Heart right ventricle (tissue), 16 donors: ENCODE results near the gene PPIG. TPM values are rescaled to one million over a fixed set of nuclear protein-coding genes. Genes with fewer than 3 reads are reported as not detected.
"Not testable (repeated sequence)": the region's sequence is repeated elsewhere in the genome, so short reads cannot be mapped to it uniquely, and the experiment has no call there.

Source experiments
- ATAC-seq, 8 donors: fragments of 200-7000 bp; cut with Tn5 transposase; one replicate each; pipeline ENCODE4 v1.9.1; 2020; ENCODE audit warnings: mild to moderate bottlenecking in 8 of 8, moderate library complexity in 8 of 8, moderate number of reproducible peaks in 1 of 8
- DNase-seq, 2 donors: peaks; one replicate each; pipeline ENCODE4 v3.0.0-alpha.2; 2020
- H3K27ac ChIP-seq, 10 donors: fragments of 200-600 bp; sonication (generic) in 2 of 10; one replicate each; pipeline versions ENCODE4 v1.5.0 to v1.8.0; 2020 to 2022; ENCODE audit warnings: mild to moderate bottlenecking in 3 of 10
- H3K27me3 ChIP-seq, 7 donors: fragments of 200-600 bp; one replicate each; pipeline ENCODE4 v1.8.0; 2021 to 2022; ENCODE audit warnings: mild to moderate bottlenecking in 2 of 7
- H3K36me3 ChIP-seq, 9 donors: fragments of 200-600 bp; sonication (generic) in 1 of 9; one replicate each; pipeline versions ENCODE4 v1.5.0 to v1.8.0; 2020 to 2022; ENCODE audit warnings: mild to moderate bottlenecking in 2 of 9
- H3K4me1 ChIP-seq, 9 donors: fragments of 200-600 bp; sonication (generic) in 1 of 9; one replicate each; pipeline versions ENCODE4 v1.5.0 to v1.8.0; 2020 to 2022; ENCODE audit warnings: mild to moderate bottlenecking in 4 of 9
- H3K4me3 ChIP-seq, 10 donors: fragments of 200-600 bp; sonication (generic) in 2 of 10; one replicate each; pipeline versions ENCODE4 v1.5.0 to v1.8.0; 2020 to 2022; ENCODE audit warnings: mild to moderate bottlenecking in 7 of 10, moderate library complexity in 2 of 10
- H3K9me3 ChIP-seq, 11 donors: fragments of 200-600 bp in 10 of 11; sonication (generic) in 2 of 11; one replicate each; pipeline versions ENCODE4 v1.5.0 to v1.8.0; 2013 to 2022; ENCODE audit warnings: mild to moderate bottlenecking in 2 of 11, control low read depth in 1 of 11, moderate library complexity in 1 of 11
- CTCF ChIP-seq, 9 donors: fragments of 200-600 bp; sonication (generic) in 2 of 9; IDR thresholded peaks; one replicate each; pipeline versions ENCODE4 v1.5.0 to v1.8.0; 2021 to 2022; ENCODE audit warnings: antibody characterized with exemption in 9 of 9, mild to moderate bottlenecking in 5 of 9, moderate library complexity in 1 of 9
- WGBS, 2 donors: extraction: QIAGEN DNeasy Blood & Tissue Kit; methylation state at CpG; one replicate each; pipeline ENCODE4 v1.1.7; 2013; ENCODE audit warnings: inconsistent platforms in 1 of 2; 5-methylcytosine and 5-hydroxymethylcytosine counted together
- intact Hi-C, 10 donors: fragments of 100-400 bp; cut with DNase I; formaldehyde crosslinking; loops; one replicate each; pipeline versions ENCODE4 v1.11.1 to v1.14.2; 2022
- polyA plus RNA-seq, 2 donors: library from polyadenylated mRNA; stranded (reverse); fragments of 200-250 nt; gene quantifications; one replicate each; pipeline ENCODE4 v1.2.3, GENCODE V29; 2013
- total RNA-seq, 10 donors: library from RNA; stranded (reverse); fragmentation: NEBNext Ultra II Directional in 3 of 10; extraction: Animal tissue kit (Norgen Biotek cat#: 25700) in 3 of 10; gene quantifications; one replicate each; pipeline versions ENCODE4 v1.2.1 to v1.2.4, GENCODE V29; 2021 to 2023
- donor health status: Arrhythmogenic right ventricular cardiomyopathy.
- donor health status: ischemic (EF 13 %, LVEDD 7.1; RV severe dilation, severe dysfunction).
- donor health status: healthy with polysubstance abuse.
- donor health status: DM: no; HTN: yes; CAD: no.
- donor health status: DM: no; HTN: no; CAD: no.
- donor health status: ischemic (EF 25% LVEDD 6.9; RV normal size, moderate dysfunction).
- donor health status: ischemic (EF 25% LVEDD 5.7; RV mildly dilated, moderate dysfunction).
- donor health status: healthy.
- donor health status: DM: yes; HTN: yes; CAD: no.
- donor health status: Ischemic cardiomyopathy.
- donor health status: ischemic (EF 35%, LVEDD 5.7; RV mildly dilated, moderate dysfunction).
- donor health status: nonischemic (EF 11% LVEDD 7.7; RV severe dilation, severe dysfunction).
- donor health status: DM: yes; HTN: yes; CAD: no.
- donor health status: PGD.
- donor health status: ischemic (EF 29% LVEDD 5.4; RV normal size, mild dysfunction).
- donor health status: nonischemic (EF 23%, LVEDD 6.1; RV moderate dilation, normal function).

Gene PPIG
- total and polyA plus RNA-seq, 12 donors = 15.6 to 94.5 (median 40.9) TPM

DNA sequence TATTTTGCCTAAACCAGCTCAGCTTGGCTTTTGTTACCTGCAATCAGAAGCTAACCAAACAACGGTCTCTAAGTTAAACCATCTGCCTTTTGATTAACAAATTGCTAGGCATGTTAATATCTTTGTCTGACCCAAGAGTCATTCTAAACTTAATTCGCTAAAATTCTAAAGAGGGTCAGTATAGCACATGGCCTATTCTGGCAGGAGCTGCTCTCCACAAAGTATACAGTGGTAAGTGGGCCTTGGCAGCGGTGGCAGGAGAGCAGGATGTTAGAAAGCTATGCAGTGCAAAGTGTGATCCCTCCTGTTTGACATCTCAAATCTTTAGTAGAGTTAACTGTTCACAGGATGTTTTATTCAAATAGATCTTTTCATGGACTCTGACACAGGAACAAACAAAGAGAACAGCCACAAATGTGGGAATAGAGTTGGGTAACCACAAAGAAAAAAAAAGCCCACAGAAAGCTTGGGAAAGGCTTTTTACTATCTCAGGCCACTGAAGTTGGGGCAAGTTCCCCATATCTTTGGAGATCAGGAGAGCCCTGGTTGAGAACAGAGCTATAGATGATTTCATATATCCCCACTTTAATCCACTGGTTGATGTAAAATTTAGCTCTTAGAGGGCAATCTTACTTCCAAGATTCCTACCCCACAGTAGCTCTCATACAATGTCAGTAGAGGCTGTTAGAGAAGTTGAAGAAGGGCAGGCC is 99.4 kb downstream of the PPIG start:
- H3K27me3 ChIP-seq = no peaks in the 10 kb centered on the region
- TF ChIP-seq CTCF (IDR thresholded peaks at IDR 0.05) = no peak
- no peaks in the 10 kb centered on the region for H3K36me3 ChIP-seq
- no peak overlapping the region for H3K27ac ChIP-seq
- ATAC-seq (no peak), DNase-seq (no peak)
- 74 to 77% methylated on average over 3 of the region's 3 CpGs for whole genome bisulfite sequencing, 2 donors
- no peak overlapping the region for H3K4me3 ChIP-seq
- H3K4me1 ChIP-seq = no peaks in the 10 kb centered on the region
- intact Hi-C loops = no loop called here
- H3K9me3 ChIP-seq = peaks cover 0 to 8% (median 0%) of the 10 kb centered on the region in 11 donors

DNA sequence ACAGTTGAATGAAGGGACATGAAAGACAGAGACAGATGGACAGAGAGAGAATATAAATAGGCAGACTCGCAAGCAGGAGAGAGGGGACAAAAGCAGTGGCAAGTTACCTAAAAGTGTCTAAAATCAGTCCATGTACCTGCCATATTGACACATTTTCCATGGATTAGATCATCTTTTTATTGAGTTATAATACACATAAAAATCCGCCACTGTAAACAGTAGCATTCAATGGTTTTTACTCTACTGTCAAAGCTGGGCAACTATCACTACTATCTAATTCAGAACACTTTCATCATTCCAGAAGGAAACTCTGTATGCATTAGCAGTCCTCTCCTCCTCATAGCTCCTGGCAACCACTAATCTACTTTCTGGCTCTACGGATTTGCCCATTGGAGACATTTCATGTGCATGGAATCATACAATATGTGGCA is 100.0 kb downstream of the PPIG start:
- no peak for TF ChIP-seq CTCF (IDR thresholded peaks at IDR 0.05)
- Histone ChIP-seq H3K27me3 (no peaks in the 10 kb centered on the region), H3K4me3 (no peak overlapping the region), H3K9me3 (peaks cover 0 to 8% (median 0%) of the 10 kb centered on the region in 11 donors), H3K36me3 (no peaks in the 10 kb centered on the region), H3K27ac (no peak overlapping the region), H3K4me1 (no peaks in the 10 kb centered on the region)
- no peak for DNase-seq
- ATAC-seq = no peak
- intact Hi-C loops = no loop called here
- 75 to 90% methylated on average over 3 of the region's 3 CpGs for WGBS, 2 donors

GRCh38 chr2:169684712-169685111 is 100.6 kb downstream of the PPIG start:
- H3K4me1 ChIP-seq, H3K27ac ChIP-seq, H3K27me3 ChIP-seq, H3K4me3 ChIP-seq, intact Hi-C loops, ATAC-seq, DNase-seq, H3K36me3 ChIP-seq: not testable (repeated sequence)
- peaks cover 0 to 14% (median 0%) of the 10 kb centered on the region in 11 donors for H3K9me3 ChIP-seq
- 91 to 98% methylated on average over 2 of the region's 2 CpGs for WGBS, 2 donors

GRCh38 chr2:169686825-169687224 is 102.7 kb downstream of the PPIG start:
- intact Hi-C loops, H3K27ac ChIP-seq, H3K4me3 ChIP-seq, H3K4me1 ChIP-seq, DNase-seq, ATAC-seq, H3K36me3 ChIP-seq, H3K27me3 ChIP-seq: not testable (repeated sequence)
- H3K9me3 ChIP-seq = peaks cover 0 to 22% (median 2%) of the 10 kb centered on the region in 11 donors
- 73 to 74% methylated on average over 4 of the region's 4 CpGs for WGBS, 2 donors

DNA sequence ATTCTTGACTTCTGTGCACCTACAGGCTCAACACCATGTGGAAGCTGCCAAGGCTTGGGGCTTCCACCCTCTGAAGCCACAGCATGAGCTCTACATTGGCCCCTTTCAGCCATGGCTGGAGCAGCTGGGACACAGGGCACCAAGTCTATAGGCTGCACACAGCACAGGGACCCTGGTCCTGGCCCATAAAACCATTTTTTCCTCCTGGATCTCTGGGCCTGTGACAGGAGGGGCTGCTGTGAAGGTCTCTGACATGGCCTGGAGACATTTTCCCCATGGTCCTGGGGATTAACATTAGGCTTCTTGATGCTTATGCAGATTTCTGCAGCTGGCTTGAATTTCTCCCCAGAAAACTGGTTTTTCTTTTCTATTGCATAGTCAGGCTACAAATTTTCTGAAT is 103.8 kb downstream of the PPIG start:
- intact Hi-C loops, H3K27me3 ChIP-seq: not testable (repeated sequence)

GRCh38 chr2:169690958-169691357 is 106.8 kb downstream of the PPIG start:
- WGBS, 2 donors = 75 to 76% methylated on average over 1 of the region's 1 CpG
- H3K4me3 ChIP-seq = no peak overlapping the region
- H3K36me3 ChIP-seq = no peaks in the 10 kb centered on the region
- DNase-seq = no peak
- no peak for TF ChIP-seq CTCF (IDR thresholded peaks at IDR 0.05)
- peaks cover 0 to 21% (median 5%) of the 10 kb centered on the region in 9 donors for H3K4me1 ChIP-seq
- no peaks in the 10 kb centered on the region for H3K27me3 ChIP-seq
- intact Hi-C loops = loop anchor here in 2 of 10 donors (5.0 to 10.0 kb wide), 2 partner anchors 41 to 106 kb away; partner anchors contain the start of genes KLHL23 (in 1 of the 2) and PPIG (in 1 of the 2)
- H3K27ac ChIP-seq = no peak overlapping the region
- H3K9me3 ChIP-seq = peaks cover 0 to 22% (median 2%) of the 10 kb centered on the region in 11 donors
- no peak for ATAC-seq

More for the DNA sequence above, 103.8 kb downstream of the PPIG start:
- ATAC-seq, H3K4me3 ChIP-seq, H3K4me1 ChIP-seq, H3K36me3 ChIP-seq, H3K27ac ChIP-seq, DNase-seq: not testable (repeated sequence)
- peaks cover 0 to 22% (median 2%) of the 10 kb centered on the region in 11 donors for H3K9me3 ChIP-seq
